ENCODE results near the gene CFAP299. TPM values are rescaled to one million over a fixed set of nuclear protein-coding genes. Genes with fewer than 3 reads are reported as not detected.
"Not testable (repeated sequence)": the region's sequence is repeated elsewhere in the genome, so short reads cannot be mapped to it uniquely, and the experiment has no call there.

Gene CFAP299
- total RNA-seq, 2 donors from 2014 or later = 0.17 TPM; not detected in 1

GRCh38 chr4:80740375-80740774 is 404.8 kb downstream of the CFAP299 start:
- Histone ChIP-seq H3K4me1 (replicated peaks) (no peaks in the 10 kb centered on the region), H3K27me3 (replicated peaks; ENCODE audit: insufficient read depth) (peaks cover 2% of the 10 kb centered on the region), H3K4me3 (no peak overlapping the region), H3K9me3 (no peaks in the 10 kb centered on the region), H3K36me3 (no peaks in the 10 kb centered on the region), H3K27ac (no peak overlapping the region)
- no peak for DNase-seq (ENCODE audit: low spot score)
- TF ChIP-seq CTCF (IDR thresholded peaks at IDR 0.05) (no peak), POLR2A (IDR thresholded peaks at IDR 0.05) (no peak), POLR2AphosphoS5 (IDR thresholded peaks at IDR 0.05) (no peak)
- intact Hi-C loops (cut with DNase I) = no loop called here
- 62% methylated on average over 2 of the region's 2 CpGs for WGBS

- intact Hi-C loops (cut with DNase I) = not testable (repeated sequence)
Observed at GRCh38 chr4:80749558-80749957, 414.0 kb downstream of the CFAP299 start.

GRCh38 chr4:80751200-80751599 is 415.7 kb downstream of the CFAP299 start:
- H3K4me3 ChIP-seq = no peak overlapping the region
- intact Hi-C loops (cut with DNase I) = no loop called here

More at GRCh38 chr4:80749558-80749957, 414.0 kb downstream of the CFAP299 start:
- not testable (repeated sequence) for H3K4me1 ChIP-seq (replicated peaks); H3K36me3 ChIP-seq; H3K27me3 ChIP-seq (replicated peaks; ENCODE audit: insufficient read depth); H3K27ac ChIP-seq; H3K4me3 ChIP-seq; DNase-seq (ENCODE audit: low spot score); H3K9me3 ChIP-seq
- WGBS = 88% methylated on average over 6 of the region's 6 CpGs

GRCh38 chr4:80767944-80768343 is 432.4 kb downstream of the CFAP299 start:
- Histone ChIP-seq H3K27me3 (replicated peaks; ENCODE audit: insufficient read depth) (no peaks in the 10 kb centered on the region), H3K4me3 (no peak overlapping the region), H3K9me3 (no peaks in the 10 kb centered on the region), H3K36me3 (no peaks in the 10 kb centered on the region), H3K4me1 (replicated peaks) (no peaks in the 10 kb centered on the region), H3K27ac (no peak overlapping the region)
- 56% methylated on average over 2 of the region's 2 CpGs for WGBS
- DNase-seq (ENCODE audit: low spot score) = no peak
- TF ChIP-seq POLR2AphosphoS5 (IDR thresholded peaks at IDR 0.05) = no peak
- TF ChIP-seq POLR2A (IDR thresholded peaks at IDR 0.05) = no peak
- no peak for TF ChIP-seq CTCF (IDR thresholded peaks at IDR 0.05)
- intact Hi-C loops (cut with DNase I) = no loop called here

More at GRCh38 chr4:80751200-80751599, 415.7 kb downstream of the CFAP299 start:
- TF ChIP-seq POLR2AphosphoS5 (IDR thresholded peaks at IDR 0.05) = no peak
- TF ChIP-seq CTCF (IDR thresholded peaks at IDR 0.05) = no peak
- no peak for TF ChIP-seq POLR2A (IDR thresholded peaks at IDR 0.05)
- Histone ChIP-seq H3K4me1 (replicated peaks) (no peaks in the 10 kb centered on the region), H3K27me3 (replicated peaks; ENCODE audit: insufficient read depth) (no peaks in the 10 kb centered on the region), H3K36me3 (no peaks in the 10 kb centered on the region), H3K27ac (no peak overlapping the region), H3K9me3 (no peaks in the 10 kb centered on the region)
- DNase-seq (ENCODE audit: low spot score) = no peak

- no peak for TF ChIP-seq POLR2A (IDR thresholded peaks at IDR 0.05)
- TF ChIP-seq POLR2AphosphoS5 (IDR thresholded peaks at IDR 0.05) = no peak
- TF ChIP-seq CTCF (IDR thresholded peaks at IDR 0.05) = no peak
- H3K27me3 ChIP-seq (replicated peaks; ENCODE audit: insufficient read depth) = no peaks in the 10 kb centered on the region
- intact Hi-C loops (cut with DNase I) = no loop called here
- 81% methylated on average over 5 of the region's 5 CpGs for WGBS
- no peaks in the 10 kb centered on the region for H3K36me3 ChIP-seq
- H3K9me3 ChIP-seq = no peaks in the 10 kb centered on the region
- H3K4me3 ChIP-seq = no peak overlapping the region
- DNase-seq (ENCODE audit: low spot score) = no peak
- no peak overlapping the region for H3K27ac ChIP-seq
- no peaks in the 10 kb centered on the region for H3K4me1 ChIP-seq (replicated peaks)
Observed at GRCh38 chr4:80776168-80776567, 440.6 kb downstream of the CFAP299 start.
